ENCODE data around the gene CDKN3.

DNA sequence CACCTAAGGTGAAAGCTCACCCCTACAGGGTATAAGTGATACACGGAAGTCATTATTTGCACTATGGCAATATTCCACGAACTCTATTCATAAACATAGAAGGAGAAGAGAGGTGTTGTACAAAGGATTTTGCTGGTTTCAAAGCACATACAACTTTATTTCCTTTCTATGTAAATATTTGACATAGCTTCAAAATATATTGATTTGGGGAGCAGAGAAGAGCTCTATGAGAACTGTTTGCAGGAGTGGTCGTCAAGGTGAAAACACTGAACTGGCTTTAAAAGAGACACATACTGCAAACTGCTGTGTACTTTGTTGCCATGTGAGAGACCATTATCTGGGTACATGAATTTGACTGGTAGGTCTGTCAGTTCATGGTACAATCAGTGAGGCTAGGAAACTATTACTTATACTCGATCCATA is 27.7 kb downstream of the CDKN3 start:
- no peak for TF ChIP-seq EZH2 (IDR thresholded peaks at IDR 0.05)
- TF ChIP-seq POLR2AphosphoS5 (IDR thresholded peaks at IDR 0.05; ENCODE audit: low read depth, low read length): no peak
- TF ChIP-seq POLR2A (IDR thresholded peaks at IDR 0.05; ENCODE audit: borderline replicate concordance, extremely low read depth, insufficient read depth, insufficient read length): no peak
- TF ChIP-seq, protein P1, sequence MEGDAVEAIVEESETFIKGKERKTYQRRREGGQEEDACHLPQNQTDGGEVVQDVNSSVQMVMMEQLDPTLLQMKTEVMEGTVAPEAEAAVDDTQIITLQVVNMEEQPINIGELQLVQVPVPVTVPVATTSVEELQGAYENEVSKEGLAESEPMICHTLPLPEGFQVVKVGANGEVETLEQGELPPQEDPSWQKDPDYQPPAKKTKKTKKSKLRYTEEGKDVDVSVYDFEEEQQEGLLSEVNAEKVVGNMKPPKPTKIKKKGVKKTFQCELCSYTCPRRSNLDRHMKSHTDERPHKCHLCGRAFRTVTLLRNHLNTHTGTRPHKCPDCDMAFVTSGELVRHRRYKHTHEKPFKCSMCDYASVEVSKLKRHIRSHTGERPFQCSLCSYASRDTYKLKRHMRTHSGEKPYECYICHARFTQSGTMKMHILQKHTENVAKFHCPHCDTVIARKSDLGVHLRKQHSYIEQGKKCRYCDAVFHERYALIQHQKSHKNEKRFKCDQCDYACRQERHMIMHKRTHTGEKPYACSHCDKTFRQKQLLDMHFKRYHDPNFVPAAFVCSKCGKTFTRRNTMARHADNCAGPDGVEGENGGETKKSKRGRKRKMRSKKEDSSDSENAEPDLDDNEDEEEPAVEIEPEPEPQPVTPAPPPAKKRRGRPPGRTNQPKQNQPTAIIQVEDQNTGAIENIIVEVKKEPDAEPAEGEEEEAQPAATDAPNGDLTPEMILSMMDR (IDR thresholded peaks at IDR 0.05 in 2 of 3, conservative IDR thresholded peaks at IDR 0.05 in 1 of 3; ENCODE audit: borderline replicate concordance in 1 of 3, insufficient read depth in 1 of 3, low read depth in 2 of 3, low read length in 2 of 3): no peak
- no peak for TF ChIP-seq ATF3 (IDR thresholded peaks at IDR 0.05)
- TF ChIP-seq SIN3A (IDR thresholded peaks at IDR 0.05; ENCODE audit: low read depth): no peak
- no peak for TF ChIP-seq EZH2phosphoT487 (IDR thresholded peaks at IDR 0.05; ENCODE audit: borderline replicate concordance)
- TF ChIP-seq SP1 (IDR thresholded peaks at IDR 0.05; ENCODE audit: low read depth): no peak
- TF ChIP-seq RAD21 (IDR thresholded peaks at IDR 0.05; ENCODE audit: low read depth): no peak
- no peak for TF ChIP-seq ZFX (IDR thresholded peaks at IDR 0.05)
- TF ChIP-seq, protein P2, sequence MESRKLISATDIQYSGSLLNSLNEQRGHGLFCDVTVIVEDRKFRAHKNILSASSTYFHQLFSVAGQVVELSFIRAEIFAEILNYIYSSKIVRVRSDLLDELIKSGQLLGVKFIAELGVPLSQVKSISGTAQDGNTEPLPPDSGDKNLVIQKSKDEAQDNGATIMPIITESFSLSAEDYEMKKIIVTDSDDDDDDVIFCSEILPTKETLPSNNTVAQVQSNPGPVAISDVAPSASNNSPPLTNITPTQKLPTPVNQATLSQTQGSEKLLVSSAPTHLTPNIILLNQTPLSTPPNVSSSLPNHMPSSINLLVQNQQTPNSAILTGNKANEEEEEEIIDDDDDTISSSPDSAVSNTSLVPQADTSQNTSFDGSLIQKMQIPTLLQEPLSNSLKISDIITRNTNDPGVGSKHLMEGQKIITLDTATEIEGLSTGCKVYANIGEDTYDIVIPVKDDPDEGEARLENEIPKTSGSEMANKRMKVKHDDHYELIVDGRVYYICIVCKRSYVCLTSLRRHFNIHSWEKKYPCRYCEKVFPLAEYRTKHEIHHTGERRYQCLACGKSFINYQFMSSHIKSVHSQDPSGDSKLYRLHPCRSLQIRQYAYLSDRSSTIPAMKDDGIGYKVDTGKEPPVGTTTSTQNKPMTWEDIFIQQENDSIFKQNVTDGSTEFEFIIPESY (IDR thresholded peaks at IDR 0.05; ENCODE audit: extremely low read depth, insufficient replicate concordance, low read length): no peak
